HepG2 (cell line): ENCODE measurements around the gene DEPDC1. TPM values are rescaled to one million over a fixed set of nuclear protein-coding genes. Genes with fewer than 3 reads are reported as not detected.

Source experiments
- ATAC-seq: fragments of 200-7000 bp; cut with Tn5 transposase; 3 replicates; pipeline ENCODE4 v1.9.1; 2020; ENCODE audit warnings: mild to moderate bottlenecking, moderate library complexity
- BruUV-seq: library from RNA; stranded (reverse); fragments of 400-500 nt; replicated peaks from 2 replicates; lab custom pipeline; 2021; lab: Mats Ljungman, UMichigan
- CTCF ChIA-PET: fragments of 300-600 bp; formaldehyde crosslinking; extraction: SDS; loops from one replicate; lab custom pipeline; 2021; ENCODE audit warnings: low total read pairs, inconsistent platforms, low intra/inter-chr PET ratio; lab: Yijun Ruan, JAX
- POLR2A ChIA-PET: fragments of 350-600 bp; sonication (Branson Sonifier 250); formaldehyde crosslinking; loops from one replicate; lab custom pipeline; 2020; ENCODE audit warnings: antibody characterized with exemption, inconsistent platforms; lab: Yijun Ruan, JAX
- DNase-seq: peaks from one replicate; pipeline ENCODE4 v3.0.0-alpha.2; 2015; ENCODE audit warnings: low spot score
- FAIRE-seq: peaks from 3 replicates; lab custom pipeline; 2011; peaks lifted over from hg19 to GRCh38; lab: Jason Lieb, UNC
- H2AFZ ChIP-seq: one replicate; pipeline ENCODE4 v1.6.1; 2011; ENCODE audit warnings: low read length, inconsistent platforms
- H3K27ac ChIP-seq: fragments of 300-600 bp; 3 replicates; pipeline ENCODE4 v1.8.0; 2011; ENCODE audit warnings: mixed run types, mild to moderate bottlenecking, mixed read lengths, low read length, inconsistent platforms; ENCODE audit not compliant: insufficient read depth; ENCODE audit errors: extremely low read length
- H3K27me3 ChIP-seq, 2 experiments: fragments of 200-600 bp in 1 of 2; 2 replicates in 1 of 2; 3 replicates in 1 of 2; pipeline versions ENCODE4 v1.6.0 to v1.8.0; 2011; ENCODE audit warnings: low read length in 2 of 2, mild to moderate bottlenecking in 2 of 2, moderate library complexity in 2 of 2, inconsistent platforms in 1 of 2; ENCODE audit not compliant: insufficient read depth in 2 of 2, control insufficient read depth in 1 of 2
- H3K36me3 ChIP-seq, 2 experiments: fragments of 200-600 bp in 1 of 2; replicated peaks in 1 of 2; 2 replicates in 1 of 2; 3 replicates in 1 of 2; pipeline versions ENCODE4 v1.5.1 to v1.8.0; 2011; ENCODE audit warnings: low read length in 2 of 2, inconsistent platforms in 1 of 2; ENCODE audit not compliant: insufficient read depth in 2 of 2, control insufficient read depth in 1 of 2
- H3K4me1 ChIP-seq: 2 replicates; pipeline ENCODE4 v1.5.1; 2012; ENCODE audit warnings: low read length, inconsistent platforms; ENCODE audit not compliant: insufficient read depth
- H3K4me2 ChIP-seq: 2 replicates; pipeline ENCODE4 v1.6.0; 2011; ENCODE audit warnings: low read depth, low read length, inconsistent platforms
- H3K4me3 ChIP-seq, 3 experiments: fragments of 200-600 bp in 1 of 3; sonication (generic), shearing (Covaris generic) in 1 of 3; replicated peaks in 1 of 3; 2 replicates each; pipeline ENCODE4 v1.5.1; 2011 to 2016; ENCODE audit warnings: low read length in 3 of 3, inconsistent platforms in 2 of 3, low read depth in 2 of 3, mild to moderate bottlenecking in 2 of 3, control low read depth in 1 of 3, mixed read lengths in 1 of 3; ENCODE audit not compliant: insufficient read depth in 1 of 3
- H3K79me2 ChIP-seq: one replicate; pipeline ENCODE4 v1.6.1; 2011; ENCODE audit warnings: low read length, inconsistent platforms; ENCODE audit not compliant: insufficient read depth
- H3K9ac ChIP-seq: 2 replicates; pipeline ENCODE4 v1.6.0; 2011; ENCODE audit warnings: mild to moderate bottlenecking, low read depth, low read length, inconsistent platforms; ENCODE audit not compliant: insufficient read depth
- H3K9me3 ChIP-seq: 2 replicates; pipeline ENCODE4 v1.5.1; 2012; ENCODE audit warnings: mild to moderate bottlenecking, low read length
- H4K20me1 ChIP-seq: 2 replicates; pipeline ENCODE4 v1.6.0; 2011; ENCODE audit warnings: inconsistent platforms, mild to moderate bottlenecking, low read length, moderate library complexity; ENCODE audit not compliant: insufficient read depth
- ATF2 ChIP-seq: sonication (generic); formaldehyde crosslinking; IDR thresholded peaks from 2 replicates; pipeline ENCODE4 v1.4.0; 2020; ENCODE audit warnings: missing genetic modification reagents
- ATF6 ChIP-seq: sonication (generic); formaldehyde crosslinking; conservative IDR thresholded peaks from 2 replicates; pipeline ENCODE4 v1.4.0; 2020; ENCODE audit warnings: missing genetic modification reagents
- SUZ12 ChIP-seq: fragments of 150-350 bp; IDR thresholded peaks from 2 replicates; pipeline ENCODE4 v1.6.1; 2014; ENCODE audit warnings: low read depth, low read length
- ZBTB49 ChIP-seq: sonication (generic); formaldehyde crosslinking; IDR thresholded peaks from 2 replicates; pipeline ENCODE4 v1.4.0; 2020; ENCODE audit warnings: missing genetic modification reagents, borderline replicate concordance
- WGBS: methylation state at CpG from one replicate; pipeline ENCODE4 v1.1.6; 2017; ENCODE audit warnings: low lambda C conversion rate; 5-methylcytosine and 5-hydroxymethylcytosine counted together
- in situ Hi-C: cut with HindIII; loops from 2 replicates; pipeline ENCODE4 v1.10.0; 2017; ENCODE audit warnings: low pct_unique_long_range_greater_than_20kb; ENCODE audit not compliant: extremely low pct_ligation_motif_present
- intact Hi-C: fragments of 100-400 bp; cut with micrococcal nuclease; formaldehyde crosslinking; loops from one replicate; pipeline ENCODE4 v1.10.0; 2022; ENCODE audit not compliant: unreplicated experiment
- polyA plus RNA-seq, 8 experiments: library from polyadenylated mRNA; depleted of rRNA in 3 of 8; stranded (reverse) in 7 of 8; unstranded in 1 of 8; fragments of >200 nt; fragmentation: Illumina TruSeq in 4 of 8; extraction: Trizol in 4 of 8; gene quantifications; 2 replicates each; pipeline versions ENCODE4 v1.2.1 to v1.2.3, GENCODE V29; 2011 to 2016; ENCODE audit warnings: low read depth in 4 of 8, missing spikeins in 1 of 8, mixed read lengths in 1 of 8; ENCODE audit not compliant: insufficient read depth in 1 of 8
- total RNA-seq, 5 experiments: library from RNA; depleted of rRNA; stranded (reverse); fragments of >200 nt; fragmentation: Illumina TruSeq; extraction: Trizol; gene quantifications; 2 replicates each; pipeline ENCODE4 v1.2.3, GENCODE V29; 2016; ENCODE audit warnings: low read depth in 1 of 5

DEPDC1 gene
- total and polyA plus RNA-seq, 2 of the 13 experiments (the other 11 are each of a cell fraction or from before 2014, with no cell fraction given), result 7.0 to 20.2 TPM

GRCh38 chr1:68433395-68433794 is 63.5 kb downstream of the DEPDC1 start (continued):
- TF ChIP-seq ZBTB49 (CRISPR knock-in tag) (no peak), ATF2 (CRISPR knock-in tag) (no peak), SUZ12 (no peak)

- Histone ChIP-seq H3K27me3 (no peaks in the 10 kb centered on the region), H3K4me1 (no peaks in the 10 kb centered on the region), H3K9me3 (no peaks in the 10 kb centered on the region), H3K9ac (no peak overlapping the region), H2AFZ (no peak overlapping the region), H3K4me2 (no peak overlapping the region), H4K20me1 (no peaks in the 10 kb centered on the region), H3K27ac (no peak overlapping the region), H3K36me3 (no peaks in the 10 kb centered on the region), H3K79me2 (no peaks in the 10 kb centered on the region), H3K4me3 (no peak overlapping the region)
- ATAC-seq (no peak), DNase-seq (no peak), FAIRE-seq (no peak)
- 2% methylated on average over 3 of the region's 3 CpGs for WGBS
- intact Hi-C loops, result no loop called here
- BruUV-seq, result no TSS peak
- ChIA-PET POLR2A (no interaction called here), CTCF (no interaction called here)
- TF ChIP-seq ATF6 (CRISPR knock-in tag), result no peak
- in situ Hi-C loops, result no loop called here
Measured at GRCh38 chr1:68431076-68431475, 65.8 kb downstream of the DEPDC1 start.
